GM23338 (cell line): Measurements from ENCODE around the gene SLC13A3. TPM values are rescaled to one million over a fixed set of nuclear protein-coding genes. Genes with fewer than 3 reads are reported as not detected.

Experiments used
- ATAC-seq: fragments of 200-7000 bp; cut with Tn5 transposase; 3 replicates; pipeline ENCODE4 v1.9.1; 2020
- DNase-seq: peaks from one replicate; pipeline ENCODE4 v3.0.0-alpha.2; 2015; ENCODE audit warnings: low spot score
- H2AFZ ChIP-seq: fragments of 200-600 bp; sonication (generic); 2 replicates; pipeline ENCODE4 v1.8.0; 2016; ENCODE audit warnings: antibody characterized with exemption, mild to moderate bottlenecking, moderate library complexity
- H3F3A ChIP-seq: fragments of 200-600 bp; sonication (generic); replicated peaks from 2 replicates; pipeline ENCODE4 v1.8.0; 2017; ENCODE audit warnings: antibody characterized with exemption, mixed run types, low read depth
- H3K27ac ChIP-seq: fragments of 200-600 bp; sonication (generic); 2 replicates; pipeline ENCODE4 v1.6.1; 2016; ENCODE audit warnings: low read depth
- H3K27me3 ChIP-seq: fragments of 200-600 bp; sonication (generic); 2 replicates; pipeline ENCODE4 v1.8.0; 2016; ENCODE audit warnings: mild to moderate bottlenecking, mixed run types, moderate library complexity; ENCODE audit not compliant: insufficient read depth
- H3K36me3 ChIP-seq: fragments of 200-600 bp; sonication (generic); 2 replicates; pipeline ENCODE4 v1.8.0; 2016; ENCODE audit warnings: mild to moderate bottlenecking; ENCODE audit not compliant: insufficient read depth
- H3K4me1 ChIP-seq: fragments of 200-600 bp; sonication (generic); 2 replicates; pipeline ENCODE4 v1.8.0; 2016; ENCODE audit warnings: mild to moderate bottlenecking, moderate library complexity; ENCODE audit not compliant: insufficient read depth
- H3K4me2 ChIP-seq: fragments of 200-600 bp; sonication (generic); 2 replicates; pipeline ENCODE4 v1.7.1; 2017; ENCODE audit warnings: mixed run types
- H3K4me3 ChIP-seq: fragments of 200-600 bp; sonication (generic); 2 replicates; pipeline ENCODE4 v1.6.1; 2016; ENCODE audit warnings: mixed run types
- H3K79me2 ChIP-seq: fragments of 200-600 bp; sonication (generic); replicated peaks from 2 replicates; pipeline ENCODE4 v1.8.0; 2017; ENCODE audit warnings: mild to moderate bottlenecking; ENCODE audit not compliant: insufficient read depth
- H3K9me2 ChIP-seq: fragments of 200-600 bp; sonication (generic); 2 replicates; pipeline ENCODE4 v1.8.0; 2017; ENCODE audit not compliant: insufficient read depth
- H4K20me1 ChIP-seq: fragments of 200-600 bp; sonication (generic); replicated peaks from 2 replicates; pipeline ENCODE4 v1.8.0; 2017; ENCODE audit warnings: mild to moderate bottlenecking; ENCODE audit not compliant: insufficient read depth
- H3K27ac Mint-ChIP-seq: 2 replicates; pipeline ENCODE4 v1.8.0; 2020; ENCODE audit warnings: inconsistent platforms, mild to moderate bottlenecking, moderate library complexity, mixed read lengths
- H3K27me3 Mint-ChIP-seq: 3 replicates; pipeline ENCODE4 v1.8.0; 2022; ENCODE audit warnings: low read depth, mild to moderate bottlenecking, moderate library complexity, mixed read lengths, inconsistent platforms; ENCODE audit not compliant: insufficient read depth, poor library complexity
- H3K36me3 Mint-ChIP-seq: 3 replicates; pipeline ENCODE4 v1.8.0; 2021; ENCODE audit warnings: low read depth, mild to moderate bottlenecking, inconsistent platforms, moderate library complexity, mixed read lengths
- H3K4me1 Mint-ChIP-seq: 3 replicates; pipeline ENCODE4 v1.8.0; 2020; ENCODE audit warnings: mild to moderate bottlenecking, inconsistent platforms, mixed read lengths
- H3K4me3 Mint-ChIP-seq: 3 replicates; pipeline ENCODE4 v1.8.0; 2021; ENCODE audit warnings: moderate library complexity, mild to moderate bottlenecking, inconsistent platforms, mixed read lengths
- H3K9me3 Mint-ChIP-seq: 3 replicates; pipeline ENCODE4 v1.8.0; 2020; ENCODE audit warnings: moderate library complexity, mild to moderate bottlenecking, inconsistent platforms, mixed read lengths
- CREB1 ChIP-seq: fragments of 250-450 bp; sonication (Bioruptor Pico); IDR thresholded peaks from 2 replicates; pipeline ENCODE4 v1.5.0; 2020; ENCODE audit warnings: low read depth, mild to moderate bottlenecking, moderate library complexity
- EZH2phosphoT487 ChIP-seq: fragments of 200-600 bp; sonication (generic); IDR thresholded peaks from one replicate; pipeline ENCODE4 v1.8.1; 2018; ENCODE audit warnings: antibody characterized with exemption; ENCODE audit not compliant: unreplicated experiment
- JUNB ChIP-seq: IDR thresholded peaks from one replicate; pipeline ENCODE4 v1.6.1; 2016; ENCODE audit warnings: antibody characterized with exemption; ENCODE audit not compliant: unreplicated experiment
- POLR2AphosphoS5 ChIP-seq: IDR thresholded peaks from 2 replicates; pipeline ENCODE4 v1.6.1; 2016; ENCODE audit warnings: antibody characterized with exemption, low read depth
- REST ChIP-seq: IDR thresholded peaks from one replicate; pipeline ENCODE4 v1.6.1; 2018; ENCODE audit warnings: antibody characterized with exemption; ENCODE audit not compliant: unreplicated experiment
- ZNF114 ChIP-seq: fragments of 250-450 bp; sonication (Bioruptor Pico); IDR thresholded peaks from 2 replicates; pipeline ENCODE4 v1.5.0; 2020; ENCODE audit warnings: mild to moderate bottlenecking, moderate library complexity
- ZNF331 ChIP-seq: fragments of 250-450 bp; sonication (Bioruptor Pico); IDR thresholded peaks from 2 replicates; pipeline ENCODE4 v1.5.0; 2020; ENCODE audit warnings: low read depth, mild to moderate bottlenecking, moderate library complexity
- polyA plus RNA-seq: library from polyadenylated mRNA; unstranded; fragments of >200 nt; fragmentation: Nextera tagmentation; extraction: Ambion mirVana; gene quantifications from 2 replicates; pipeline ENCODE4 v1.2.1, GENCODE V29; 2016
- total RNA-seq: library from RNA; depleted of rRNA; stranded (reverse); fragments of >200 nt; shearing (Covaris generic); gene quantifications from 2 replicates; pipeline ENCODE4 v1.2.3, GENCODE V29; 2014
- TF ChIP-seq, protein P1 (sequence below): fragments of 250-450 bp; sonication (Bioruptor Pico); IDR thresholded peaks from 2 replicates; pipeline ENCODE4 v1.5.0; 2020; ENCODE audit warnings: mild to moderate bottlenecking, moderate library complexity

SLC13A3 gene
- total and polyA plus RNA-seq, 2 experiments from 2014 or later: 8.6 to 9.1 TPM

- H3K4me1 Mint-ChIP-seq: peaks cover 43% of the 10 kb centered on the region
- TF ChIP-seq REST (peak; percentile 8), ZNF114 (CRISPR knock-in tag) (no peak)
- H3K79me2 ChIP-seq: no peaks in the 10 kb centered on the region
- no peaks in the 10 kb centered on the region for H3K9me2 ChIP-seq
- peak overlapping the region; percentile 1; the same call in 1 of the 2 replicates for H2AFZ ChIP-seq
- H3K27me3 ChIP-seq: no peaks in the 10 kb centered on the region
- H3K27ac Mint-ChIP-seq: peak overlapping the region; percentile 94
- peaks cover 57% of the 10 kb centered on the region for H3K4me1 ChIP-seq
- no peaks in the 10 kb centered on the region for H3K36me3 Mint-ChIP-seq
- H3K27me3 Mint-ChIP-seq: peaks cover 13% of the 10 kb centered on the region
- H3K4me3 Mint-ChIP-seq: no peak overlapping the region; the same call in 2 of the 3 replicates
- H3K4me2 ChIP-seq: peak overlapping the region; percentile 49
- H3K4me3 ChIP-seq: no peak overlapping the region
- DNase-seq (peak; percentile 69), ATAC-seq (peak; percentile 71)
- H3K9me3 Mint-ChIP-seq: no peaks in the 10 kb centered on the region; the same call in 2 of the 3 replicates
- peak overlapping the region; percentile 72 for H3K27ac ChIP-seq
- H4K20me1 ChIP-seq: no peaks in the 10 kb centered on the region
- no peaks in the 10 kb centered on the region for H3F3A ChIP-seq
- H3K36me3 ChIP-seq: no peaks in the 10 kb centered on the region
These were observed 99.5 kb downstream of the SLC13A3 start for GRCh38 chr20:46551522-46552381.

DNA sequence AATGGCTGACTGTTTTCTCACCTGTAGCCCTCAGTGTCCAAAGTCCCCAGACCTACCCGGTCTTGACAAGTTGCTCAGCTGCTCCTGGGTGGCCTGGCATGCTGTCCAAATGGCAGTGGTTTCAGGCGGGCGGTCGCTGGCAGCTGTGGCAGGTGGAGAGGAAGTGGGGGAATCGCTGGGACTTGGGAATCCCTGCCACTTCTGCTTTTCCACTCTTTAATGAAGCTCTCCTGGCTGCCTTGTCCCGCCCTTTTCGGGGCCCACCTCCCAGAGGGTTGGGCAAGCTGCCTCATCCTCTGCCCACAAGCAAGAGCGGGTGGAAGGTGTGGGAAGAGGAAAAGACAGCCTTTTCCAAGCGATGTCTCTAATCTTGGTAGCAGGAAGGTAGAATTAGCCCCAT is 100.8 kb downstream of the SLC13A3 start, which contains the start of gene OCSTAMP:
OCSTAMP (minus strand) TSS at position 194 of the 400 bp plus-strand sequence; CDS start at position 100, 94 bp downstream.
- H2AFZ ChIP-seq: peak within 1 kb of the TSS; percentile 7; the same call in 1 of the 2 replicates
- no peaks in the 10 kb centered on the region for H3K79me2 ChIP-seq
- H3F3A ChIP-seq: no peaks in the 10 kb centered on the region
- Mint-ChIP-seq H3K4me1 (peaks cover 35% of the 10 kb centered on the region), H3K36me3 (no peaks in the 10 kb centered on the region), H3K27ac (0 out of 2 replicates have a peak within 1 kb of the TSS, but pooled peaks have one; percentile 94), H3K27me3 (peaks cover 13% of the 10 kb centered on the region), H3K9me3 (no peaks in the 10 kb centered on the region), H3K4me3 (no peak within 1 kb of the TSS)
- DNase-seq: no peak
- H4K20me1 ChIP-seq: no peaks in the 10 kb centered on the region
- peak within 1 kb of the TSS; percentile 72 for H3K27ac ChIP-seq
- H3K4me2 ChIP-seq: peak within 1 kb of the TSS; percentile 49
- no peak within 1 kb of the TSS for H3K4me3 ChIP-seq
- H3K4me1 ChIP-seq: peaks cover 51% of the 10 kb centered on the region
- no peak for ATAC-seq
- H3K9me2 ChIP-seq: no peaks in the 10 kb centered on the region
- no peaks in the 10 kb centered on the region for H3K27me3 ChIP-seq
- no peaks in the 10 kb centered on the region for H3K36me3 ChIP-seq
- no peak for TF ChIP-seq ZNF114 (CRISPR knock-in tag)
- TF ChIP-seq, protein P1, sequence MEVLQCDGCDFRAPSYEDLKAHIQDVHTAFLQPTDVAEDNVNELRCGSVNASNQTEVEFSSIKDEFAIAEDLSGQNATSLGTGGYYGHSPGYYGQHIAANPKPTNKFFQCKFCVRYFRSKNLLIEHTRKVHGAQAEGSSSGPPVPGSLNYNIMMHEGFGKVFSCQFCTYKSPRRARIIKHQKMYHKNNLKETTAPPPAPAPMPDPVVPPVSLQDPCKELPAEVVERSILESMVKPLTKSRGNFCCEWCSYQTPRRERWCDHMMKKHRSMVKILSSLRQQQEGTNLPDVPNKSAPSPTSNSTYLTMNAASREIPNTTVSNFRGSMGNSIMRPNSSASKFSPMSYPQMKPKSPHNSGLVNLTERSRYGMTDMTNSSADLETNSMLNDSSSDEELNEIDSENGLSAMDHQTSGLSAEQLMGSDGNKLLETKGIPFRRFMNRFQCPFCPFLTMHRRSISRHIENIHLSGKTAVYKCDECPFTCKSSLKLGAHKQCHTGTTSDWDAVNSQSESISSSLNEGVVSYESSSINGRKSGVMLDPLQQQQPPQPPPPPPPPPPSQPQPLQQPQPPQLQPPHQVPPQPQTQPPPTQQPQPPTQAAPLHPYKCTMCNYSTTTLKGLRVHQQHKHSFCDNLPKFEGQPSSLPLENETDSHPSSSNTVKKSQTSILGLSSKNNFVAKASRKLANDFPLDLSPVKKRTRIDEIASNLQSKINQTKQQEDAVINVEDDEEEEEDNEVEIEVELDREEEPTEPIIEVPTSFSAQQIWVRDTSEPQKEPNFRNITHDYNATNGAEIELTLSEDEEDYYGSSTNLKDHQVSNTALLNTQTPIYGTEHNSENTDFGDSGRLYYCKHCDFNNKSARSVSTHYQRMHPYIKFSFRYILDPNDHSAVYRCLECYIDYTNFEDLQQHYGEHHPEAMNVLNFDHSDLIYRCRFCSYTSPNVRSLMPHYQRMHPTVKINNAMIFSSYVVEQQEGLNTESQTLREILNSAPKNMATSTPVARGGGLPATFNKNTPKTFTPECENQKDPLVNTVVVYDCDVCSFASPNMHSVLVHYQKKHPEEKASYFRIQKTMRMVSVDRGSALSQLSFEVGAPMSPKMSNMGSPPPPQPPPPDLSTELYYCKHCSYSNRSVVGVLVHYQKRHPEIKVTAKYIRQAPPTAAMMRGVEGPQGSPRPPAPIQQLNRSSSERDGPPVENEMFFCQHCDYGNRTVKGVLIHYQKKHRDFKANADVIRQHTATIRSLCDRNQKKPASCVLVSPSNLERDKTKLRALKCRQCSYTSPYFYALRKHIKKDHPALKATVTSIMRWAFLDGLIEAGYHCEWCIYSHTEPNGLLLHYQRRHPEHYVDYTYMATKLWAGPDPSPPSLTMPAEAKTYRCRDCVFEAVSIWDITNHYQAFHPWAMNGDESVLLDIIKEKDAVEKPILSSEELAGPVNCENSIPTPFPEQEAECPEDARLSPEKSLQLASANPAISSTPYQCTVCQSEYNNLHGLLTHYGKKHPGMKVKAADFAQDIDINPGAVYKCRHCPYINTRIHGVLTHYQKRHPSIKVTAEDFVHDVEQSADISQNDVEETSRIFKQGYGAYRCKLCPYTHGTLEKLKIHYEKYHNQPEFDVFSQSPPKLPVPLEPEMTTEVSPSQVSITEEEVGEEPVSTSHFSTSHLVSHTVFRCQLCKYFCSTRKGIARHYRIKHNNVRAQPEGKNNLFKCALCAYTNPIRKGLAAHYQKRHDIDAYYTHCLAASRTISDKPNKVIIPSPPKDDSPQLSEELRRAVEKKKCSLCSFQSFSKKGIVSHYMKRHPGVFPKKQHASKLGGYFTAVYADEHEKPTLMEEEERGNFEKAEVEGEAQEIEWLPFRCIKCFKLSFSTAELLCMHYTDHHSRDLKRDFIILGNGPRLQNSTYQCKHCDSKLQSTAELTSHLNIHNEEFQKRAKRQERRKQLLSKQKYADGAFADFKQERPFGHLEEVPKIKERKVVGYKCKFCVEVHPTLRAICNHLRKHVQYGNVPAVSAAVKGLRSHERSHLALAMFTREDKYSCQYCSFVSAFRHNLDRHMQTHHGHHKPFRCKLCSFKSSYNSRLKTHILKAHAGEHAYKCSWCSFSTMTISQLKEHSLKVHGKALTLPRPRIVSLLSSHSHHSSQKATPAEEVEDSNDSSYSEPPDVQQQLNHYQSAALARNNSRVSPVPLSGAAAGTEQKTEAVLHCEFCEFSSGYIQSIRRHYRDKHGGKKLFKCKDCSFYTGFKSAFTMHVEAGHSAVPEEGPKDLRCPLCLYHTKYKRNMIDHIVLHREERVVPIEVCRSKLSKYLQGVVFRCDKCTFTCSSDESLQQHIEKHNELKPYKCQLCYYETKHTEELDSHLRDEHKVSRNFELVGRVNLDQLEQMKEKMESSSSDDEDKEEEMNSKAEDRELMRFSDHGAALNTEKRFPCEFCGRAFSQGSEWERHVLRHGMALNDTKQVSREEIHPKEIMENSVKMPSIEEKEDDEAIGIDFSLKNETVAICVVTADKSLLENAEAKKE (CRISPR knock-in tag): no peak
- no peak for TF ChIP-seq EZH2phosphoT487
- TF ChIP-seq POLR2AphosphoS5: no peak
- no peak for TF ChIP-seq ZNF331
- no peak for TF ChIP-seq JUNB
- TF ChIP-seq CREB1 (CRISPR knock-in tag): no peak
